ENCODE results near the gene TCERG1L.
"Not testable (repeated sequence)": the region's sequence is repeated elsewhere in the genome, so short reads cannot be mapped to it uniquely, and the experiment has no call there.

Gene TCERG1L

DNA sequence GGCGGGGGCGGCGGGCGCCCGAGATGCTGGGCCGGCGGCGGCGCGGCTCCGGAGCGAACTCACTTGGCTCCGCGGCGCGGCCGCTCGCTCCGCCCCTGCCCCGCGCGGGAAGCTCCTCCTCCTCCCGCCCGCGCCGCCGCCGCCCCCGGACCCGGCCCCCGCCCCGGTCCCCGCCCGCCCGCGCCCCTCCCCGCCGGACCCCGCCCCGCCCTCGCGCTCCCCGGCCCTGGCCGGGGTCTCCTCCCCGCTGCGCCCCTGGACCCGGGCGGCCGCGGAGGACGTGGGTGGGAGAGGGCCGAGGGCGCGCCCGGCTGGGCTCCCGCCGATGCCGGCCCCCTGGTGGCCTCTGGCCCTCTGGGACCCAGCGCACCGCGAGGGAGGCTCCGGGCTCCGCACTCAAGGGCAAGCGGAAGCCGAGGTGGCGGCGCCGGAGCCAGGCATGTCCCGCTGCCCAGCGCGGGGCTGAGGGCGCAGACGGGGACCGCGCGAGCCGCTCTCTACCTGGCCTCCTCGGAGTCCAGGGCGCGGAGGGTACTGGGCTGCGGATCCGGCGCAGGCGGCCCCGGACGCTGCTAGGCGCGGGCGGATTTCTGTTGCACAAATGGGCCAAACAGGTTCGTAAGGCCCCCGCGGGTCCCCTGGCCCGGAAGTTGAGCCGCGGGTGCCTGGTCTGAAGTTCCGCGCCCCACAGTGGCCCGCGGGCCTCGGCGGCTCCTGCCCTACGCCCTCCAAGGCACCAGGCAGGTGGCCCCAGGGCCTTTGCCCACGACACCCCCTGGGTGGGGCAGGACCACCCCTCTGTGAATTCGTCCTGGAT, at the start of gene TCERG1L:
TSS of gene TCERG1L (minus strand) at position 61 of the 817 bp plus-strand sequence. CDS start 86 bp downstream, outside the sequence.
- no peak for DNase-seq

GRCh38 chr10:131358741-131359442, 47.4 kb upstream of the TCERG1L start:
- DNase-seq = no peak

- no peak for DNase-seq
These were observed 44.9 kb upstream of the TCERG1L start for GRCh38 chr10:131356442-131356841.

GRCh38 chr10:131355881-131356280, 44.4 kb upstream of the TCERG1L start:
- DNase-seq = no peak

- DNase-seq = no peak
These were observed 43.5 kb upstream of the TCERG1L start for GRCh38 chr10:131355056-131355455.

GRCh38 chr10:131354380-131354779, 42.9 kb upstream of the TCERG1L start:
- DNase-seq = no peak

GRCh38 chr10:131352765-131353290, 41.3 kb upstream of the TCERG1L start:
- no peak for DNase-seq

DNA sequence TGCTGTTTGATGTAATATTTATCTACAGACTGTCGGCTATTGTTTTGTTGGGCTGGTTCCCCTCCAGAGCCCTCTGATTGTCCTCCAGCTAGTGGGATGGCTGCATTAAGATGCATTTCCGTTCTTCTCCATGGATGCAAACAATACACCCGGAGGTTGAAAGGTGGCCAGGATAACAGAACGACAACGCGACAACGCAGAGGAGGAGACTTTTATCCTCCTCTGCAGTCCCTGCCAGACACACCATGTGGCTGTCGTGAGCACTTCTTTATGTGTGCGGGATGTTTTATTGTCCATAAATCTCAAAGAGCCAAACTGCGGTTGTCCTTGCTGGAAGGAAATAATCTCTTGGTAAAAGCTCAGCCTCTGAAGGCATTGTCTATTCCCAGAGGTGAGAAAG, 39.1 kb upstream of the TCERG1L start:
- DNase-seq = no peak

GRCh38 chr10:131350245-131350644, 38.7 kb upstream of the TCERG1L start:
- DNase-seq = no peak

GRCh38 chr10:131346456-131346855, 34.9 kb upstream of the TCERG1L start:
- DNase-seq = no peak

DNA sequence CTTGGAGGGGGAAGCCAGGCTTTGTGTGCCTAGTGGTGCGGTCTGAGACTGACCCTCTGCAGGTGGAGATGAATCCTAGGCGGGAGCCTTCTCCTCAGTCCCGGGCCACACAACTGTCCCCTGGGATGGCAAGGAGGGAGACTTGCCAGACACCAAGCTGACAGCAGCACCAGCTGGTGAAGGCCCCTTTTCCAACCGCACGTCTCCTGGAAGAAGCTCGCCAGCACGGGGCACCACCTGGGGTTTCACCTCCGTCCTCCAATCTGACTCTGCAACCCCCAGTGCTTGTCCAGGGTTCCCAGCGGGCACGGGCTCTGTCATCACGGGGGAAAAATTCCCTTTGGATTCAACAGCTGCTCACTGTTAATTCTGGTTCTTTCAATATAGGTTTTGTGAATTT, 34.2 kb upstream of the TCERG1L start:
- DNase-seq = no peak

- no peak for DNase-seq
These were observed 33.2 kb upstream of the TCERG1L start for GRCh38 chr10:131344747-131345146.

DNA sequence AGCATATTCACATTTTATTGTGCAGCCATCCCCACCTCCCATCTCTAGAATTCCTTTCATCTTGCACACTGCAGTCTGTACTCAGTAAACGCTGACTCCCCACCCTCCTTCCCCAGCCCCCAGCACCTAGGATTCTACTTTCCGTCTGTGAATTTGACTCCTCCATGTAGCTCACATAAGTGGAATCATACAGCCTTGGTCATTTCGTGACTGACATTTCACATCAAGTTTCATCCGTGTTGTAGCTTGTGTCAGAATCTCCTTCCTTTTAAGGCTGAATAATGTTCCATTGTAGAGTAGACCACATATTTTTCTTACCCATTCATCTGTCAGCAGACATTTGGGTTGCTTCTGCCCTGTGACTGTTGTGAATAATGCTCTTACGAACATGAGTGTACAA, 26.2 kb upstream of the TCERG1L start:
- DNase-seq = no peak

- DNase-seq = no peak
These were observed 21.3 kb upstream of the TCERG1L start for GRCh38 chr10:131332821-131333220.

DNA sequence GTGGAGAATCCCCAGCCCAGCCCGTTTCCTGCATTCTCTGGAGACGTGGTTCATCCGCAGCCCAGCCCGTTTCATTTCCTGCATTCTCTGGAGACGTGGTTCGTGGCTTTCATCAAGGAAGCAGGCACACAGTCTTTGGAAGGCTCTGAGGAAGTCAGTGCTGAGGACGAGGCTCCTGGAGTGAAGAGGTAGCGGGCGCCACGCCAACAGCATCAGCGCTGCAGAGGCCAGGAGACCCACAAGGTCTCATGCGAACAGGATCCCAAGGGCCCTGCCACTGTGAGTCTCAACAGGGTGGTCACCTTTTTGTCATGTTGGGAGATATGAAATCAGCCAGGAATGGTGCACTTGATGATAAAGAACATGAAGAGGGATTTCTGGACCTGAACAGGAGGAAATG, 12.4 kb upstream of the TCERG1L start:
- DNase-seq = no peak

GRCh38 chr10:131323025-131323424, 11.5 kb upstream of the TCERG1L start:
- DNase-seq = no peak

GRCh38 chr10:131322575-131322974, 11.1 kb upstream of the TCERG1L start:
- not testable (repeated sequence) for DNase-seq

DNA sequence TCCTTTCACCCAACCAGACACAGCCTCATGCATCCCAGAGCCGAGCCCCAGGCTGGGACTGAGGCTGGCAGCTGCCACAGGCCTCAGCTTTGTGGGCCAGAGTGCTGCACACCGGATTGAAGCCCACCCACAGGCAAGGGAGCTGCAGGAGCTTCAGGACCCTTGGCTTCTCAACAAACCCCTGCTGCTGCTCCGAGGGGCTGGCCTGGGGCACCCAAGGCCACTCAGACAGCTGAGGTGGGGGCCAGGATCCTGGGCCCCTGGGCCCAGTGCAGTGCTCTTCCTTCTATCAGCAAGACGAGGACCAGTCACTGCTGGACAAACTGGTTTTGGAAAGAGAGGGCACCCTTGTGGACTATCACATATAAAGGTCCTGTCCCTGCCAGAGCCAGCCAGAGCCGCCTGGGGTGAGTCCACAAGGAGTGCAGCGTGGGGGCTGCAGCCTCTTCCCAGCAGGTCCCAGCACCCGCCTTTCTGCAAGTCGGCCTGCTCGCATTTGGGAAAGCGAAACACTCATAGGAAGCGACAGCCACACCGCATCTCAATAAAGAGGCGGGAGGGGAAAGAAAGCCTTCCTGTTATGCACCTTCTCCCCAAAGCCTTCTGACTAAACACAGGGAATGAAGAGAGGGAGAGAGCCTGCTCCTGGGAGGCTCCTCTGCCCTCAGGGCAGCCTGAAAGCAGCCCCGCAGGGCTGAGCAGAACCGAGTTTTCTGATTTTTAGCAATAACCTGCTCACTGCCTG, 9.5 kb upstream of the TCERG1L start:
- no peak for DNase-seq

GRCh38 chr10:131318814-131319213, 7.3 kb upstream of the TCERG1L start:
- DNase-seq = no peak

- DNase-seq = no peak
These were observed 6.8 kb upstream of the TCERG1L start for GRCh38 chr10:131318291-131318690.

DNA sequence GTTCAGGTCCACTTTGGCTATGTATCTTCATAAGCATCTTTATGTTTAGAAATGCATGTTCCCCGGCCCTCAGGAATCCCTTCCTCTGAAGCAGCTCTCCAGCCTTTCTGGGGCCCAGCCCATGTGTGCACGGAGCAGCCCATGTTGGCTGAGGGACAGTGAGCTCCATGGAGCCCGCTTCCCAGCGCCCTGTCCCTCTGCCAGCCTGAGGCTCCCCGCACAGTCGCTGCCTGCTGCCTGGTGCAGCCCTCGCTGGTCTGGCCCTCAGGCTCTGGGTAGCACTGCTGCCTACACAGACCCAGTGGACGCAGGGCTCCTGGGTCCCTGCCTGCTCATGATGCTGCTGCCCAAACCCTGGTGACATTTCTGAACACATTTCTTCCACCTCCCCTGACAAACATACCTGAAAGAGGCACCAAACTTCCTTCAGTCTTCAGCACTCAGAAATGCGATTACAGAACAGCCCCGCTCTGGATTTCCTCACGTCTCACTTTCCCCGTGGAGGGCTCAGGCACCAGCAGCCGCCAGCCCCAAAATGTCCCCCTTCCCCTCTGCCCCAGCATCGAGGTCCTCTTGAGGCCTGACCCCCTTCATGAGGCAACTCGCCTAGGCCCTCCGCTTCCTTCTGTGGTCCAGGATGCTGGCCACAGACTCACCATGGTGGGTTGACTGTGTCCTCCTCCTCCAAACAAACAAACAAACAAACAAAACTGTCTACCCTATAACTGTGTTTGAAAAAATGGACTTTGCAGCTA, 5.0 kb upstream of the TCERG1L start:
- DNase-seq = no peak

DNA sequence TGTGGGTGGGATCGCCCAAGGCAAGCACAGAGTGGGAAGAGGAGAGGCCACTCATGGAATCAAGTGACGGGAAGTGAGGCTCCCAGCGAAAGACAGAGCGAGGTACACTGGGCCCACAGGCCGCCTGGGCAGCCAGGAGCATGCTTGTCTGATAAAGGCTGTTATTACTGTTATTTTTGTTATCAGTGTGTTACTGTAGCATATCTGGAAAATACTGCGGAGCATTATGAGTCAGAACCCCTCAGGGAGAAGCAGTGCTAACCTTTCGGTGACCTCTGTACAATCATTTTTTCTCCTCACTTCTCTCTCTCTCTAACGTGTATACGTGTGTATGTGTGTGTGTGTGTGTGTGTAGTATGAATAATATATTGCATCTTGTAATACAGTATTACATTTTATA, 3.8 kb upstream of the TCERG1L start:
- DNase-seq = no peak

DNA sequence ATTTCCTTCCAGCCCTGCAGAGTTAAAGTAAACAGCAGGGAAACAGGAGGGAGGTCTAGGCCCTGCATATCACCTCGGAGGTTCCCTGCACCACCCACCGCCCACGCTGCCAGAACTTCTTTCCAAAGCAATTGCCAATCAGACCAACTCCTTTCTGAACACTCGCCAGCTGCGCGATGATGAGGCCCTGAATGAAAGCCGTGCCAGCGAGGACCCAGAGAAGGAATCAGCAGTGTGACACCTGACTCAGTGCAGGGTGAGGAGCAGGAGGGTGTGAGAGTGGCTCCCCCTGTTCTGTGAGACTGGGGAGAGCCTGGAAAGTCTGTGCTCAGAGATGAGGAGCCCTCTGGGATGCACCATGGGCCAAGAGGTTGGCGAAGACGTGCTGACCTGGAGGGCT, 3.3 kb upstream of the TCERG1L start:
- no peak for DNase-seq
